Measurements from ENCODE around the gene UTP15.

Gene UTP15

GRCh38 chr5:73565139-73565968, at the start of gene UTP15, which contains the start of gene ANKRA2:
Gene UTP15, plus strand, starts transcription at chr5:73565743. Its CDS starts 1,602 bp downstream, at chr5:73567345.
Gene ANKRA2, minus strand, starts transcription at chr5:73565639. Its CDS starts 2,758 bp downstream, at chr5:73562881.
- DNase-seq = peak; percentile 83

GRCh38 chr5:73519531-73520283, 45.8 kb upstream of the UTP15 start:
- DNase-seq = peak; percentile 54

GRCh38 chr5:73522989-73523388, 42.6 kb upstream of the UTP15 start:
- no peak for DNase-seq

GRCh38 chr5:73523861-73524260, 41.7 kb upstream of the UTP15 start:
- DNase-seq = no peak

- DNase-seq = no peak
These were observed 39.8 kb upstream of the UTP15 start for GRCh38 chr5:73525606-73526203.

GRCh38 chr5:73528248-73528647, 37.3 kb upstream of the UTP15 start:
- no peak for DNase-seq

GRCh38 chr5:73529081-73529480, 36.5 kb upstream of the UTP15 start:
- no peak for DNase-seq

- no peak for DNase-seq
These were observed 34.2 kb upstream of the UTP15 start for GRCh38 chr5:73531356-73531755.

- DNase-seq = no peak
These were observed 33.3 kb upstream of the UTP15 start for GRCh38 chr5:73532195-73532594.

- DNase-seq = no peak
These were observed 31.4 kb upstream of the UTP15 start for GRCh38 chr5:73534011-73534644.

- no peak for DNase-seq
These were observed 30.6 kb upstream of the UTP15 start for GRCh38 chr5:73534971-73535370.

GRCh38 chr5:73539730-73540129, 25.8 kb upstream of the UTP15 start:
- no peak for DNase-seq

- no peak for DNase-seq
These were observed 25.4 kb upstream of the UTP15 start for GRCh38 chr5:73540192-73540591.

GRCh38 chr5:73542020-73542419, 23.5 kb upstream of the UTP15 start:
- DNase-seq = no peak

GRCh38 chr5:73544429-73545402, 20.8 kb upstream of the UTP15 start:
- peak; percentile 84 for DNase-seq

GRCh38 chr5:73545403-73545779, 20.2 kb upstream of the UTP15 start:
- no peak for DNase-seq

GRCh38 chr5:73550016-73550415, 15.5 kb upstream of the UTP15 start:
- DNase-seq = no peak

- DNase-seq = no peak
These were observed 12.9 kb upstream of the UTP15 start for GRCh38 chr5:73552642-73553041.

- no peak for DNase-seq
These were observed 6.6 kb upstream of the UTP15 start for GRCh38 chr5:73558950-73559349.

- DNase-seq = no peak
These were observed 1.5 kb upstream of the UTP15 start for GRCh38 chr5:73564018-73564417.

- no peak for DNase-seq
These were observed 868 bp upstream of the UTP15 start for GRCh38 chr5:73564675-73565074.

GRCh38 chr5:73565969-73566547, 515 bp downstream of the UTP15 start:
- DNase-seq = no peak

All from SHP77 treated with DMSO at 0.1 percent for 48 hours (cell line).